Dedifferentiated amniotic fluid mesenchymal stem cell (primary cell): ENCODE results near the gene VWA5B1.

Source experiments
- DNase-seq: peaks from one replicate; pipeline ENCODE4 v3.0.0-alpha.2; 2016; ENCODE audit errors: extremely low spot score

VWA5B1 gene

DNA sequence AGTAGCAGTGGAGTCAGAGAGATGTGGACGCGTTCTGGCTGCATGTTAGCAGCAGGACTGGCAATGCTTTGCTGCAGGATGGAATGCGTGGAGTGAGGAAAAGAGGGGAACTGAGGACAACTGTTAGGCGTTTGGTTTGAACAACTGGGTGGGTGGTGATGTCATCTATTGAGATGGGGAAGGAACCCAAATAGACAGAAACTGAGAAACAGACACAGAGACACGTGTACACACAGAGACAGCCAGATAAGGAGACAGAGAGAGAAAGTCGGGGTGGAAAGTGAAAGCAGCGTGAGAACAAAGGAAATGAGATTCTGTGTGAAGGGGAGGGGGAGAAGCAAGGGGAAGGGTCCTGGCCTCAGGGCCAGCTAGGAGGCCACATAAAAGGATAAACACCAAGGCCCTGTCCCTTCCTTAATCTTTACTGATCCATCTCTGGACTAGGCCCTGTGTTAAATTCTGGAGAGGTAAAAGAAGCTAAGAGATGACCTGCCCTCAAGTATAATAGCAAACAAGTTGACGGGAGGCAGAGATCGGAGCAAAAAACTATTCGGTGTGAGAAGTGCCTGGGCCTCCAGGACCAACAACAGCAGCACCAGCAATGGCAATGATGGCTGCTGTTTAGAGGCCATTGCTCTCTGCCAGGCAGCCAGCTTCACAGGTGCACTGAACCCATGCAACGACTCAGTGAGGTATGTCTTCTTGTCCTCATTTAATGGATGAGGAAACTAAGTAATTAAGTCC lies 31.6 kb downstream of the VWA5B1 start:
- no peak for DNase-seq

DNA sequence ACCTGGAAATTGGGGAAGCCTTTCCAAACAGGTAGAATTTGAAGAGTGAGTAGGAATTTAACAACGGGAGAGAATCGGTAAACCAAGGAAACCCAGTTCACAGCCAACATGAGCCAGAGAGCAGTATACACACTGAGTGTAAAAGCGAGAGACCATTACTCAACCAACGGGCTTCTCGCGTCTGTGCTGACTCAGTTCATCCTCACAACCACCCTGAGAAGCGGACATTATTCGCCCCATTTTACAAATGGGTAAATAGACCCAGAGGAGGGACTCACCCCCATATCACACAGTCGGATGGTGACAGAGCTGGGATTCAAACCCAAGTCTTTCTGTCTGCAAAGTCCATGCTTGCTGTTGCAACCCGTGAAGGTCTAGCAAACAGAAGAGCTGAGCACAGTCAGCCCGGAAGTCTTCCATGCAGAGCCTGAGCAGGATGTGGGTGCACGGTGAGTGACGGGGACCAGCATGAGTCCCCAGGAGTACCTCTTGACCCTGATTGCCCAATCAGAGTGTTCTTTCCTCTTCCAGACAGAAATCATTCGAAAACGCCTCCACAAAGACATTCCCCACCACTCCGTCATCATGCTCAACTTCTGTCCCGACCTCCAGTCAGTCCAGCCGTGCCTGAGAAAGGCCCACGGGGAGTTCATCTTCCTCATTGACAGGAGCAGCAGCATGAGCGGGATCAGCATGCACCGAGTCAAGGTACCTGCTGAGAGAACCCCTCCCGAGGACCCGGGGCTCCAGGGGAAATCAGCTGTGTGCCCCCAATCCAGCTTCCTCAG lies 32.3 kb downstream of the VWA5B1 start:
- no peak for DNase-seq

DNA sequence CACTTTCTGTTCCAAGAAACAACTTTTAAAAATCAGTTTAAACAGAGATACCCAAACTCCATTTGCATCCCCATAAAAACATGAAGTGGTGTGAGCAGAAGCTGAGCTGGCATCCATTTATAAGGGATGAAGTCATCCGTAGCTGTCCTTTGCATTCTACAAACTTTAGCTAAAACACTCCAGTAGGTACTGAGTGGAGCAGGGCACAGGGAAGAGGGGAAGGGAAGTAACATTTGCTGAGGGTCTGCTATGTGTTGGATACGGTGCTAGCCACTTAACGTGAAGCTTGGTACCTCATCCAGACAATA lies 32.9 kb downstream of the VWA5B1 start:
- DNase-seq = no peak

- no peak for DNase-seq
Observed at GRCh38 chr1:20324704-20325406, 34.2 kb downstream of the VWA5B1 start.

DNA sequence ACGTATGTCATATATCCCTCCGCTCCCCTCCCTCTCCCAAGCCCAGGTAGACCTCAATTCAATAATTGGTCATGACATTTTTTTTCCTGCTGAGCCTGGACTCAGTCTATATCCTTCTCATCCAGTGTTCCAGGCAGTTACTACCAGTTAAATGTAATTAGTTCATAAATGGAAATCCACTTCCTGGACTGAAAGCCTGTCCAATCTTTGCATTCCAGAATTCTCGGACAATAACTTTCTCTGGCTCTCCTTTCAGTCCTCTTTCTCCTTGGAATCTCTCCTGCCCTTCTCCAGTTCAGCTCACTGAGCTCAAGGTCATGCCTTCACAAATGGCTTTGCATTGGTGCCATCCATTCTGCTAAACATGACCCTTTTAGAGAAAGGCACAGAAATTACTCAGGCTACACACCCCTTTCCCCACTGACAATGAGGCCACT lies 34.8 kb downstream of the VWA5B1 start:
- no peak for DNase-seq

- no peak for DNase-seq
Observed at GRCh38 chr1:20325844-20326420, 35.3 kb downstream of the VWA5B1 start.

- no peak for DNase-seq
Observed at GRCh38 chr1:20327467-20327866, 36.8 kb downstream of the VWA5B1 start.

DNA sequence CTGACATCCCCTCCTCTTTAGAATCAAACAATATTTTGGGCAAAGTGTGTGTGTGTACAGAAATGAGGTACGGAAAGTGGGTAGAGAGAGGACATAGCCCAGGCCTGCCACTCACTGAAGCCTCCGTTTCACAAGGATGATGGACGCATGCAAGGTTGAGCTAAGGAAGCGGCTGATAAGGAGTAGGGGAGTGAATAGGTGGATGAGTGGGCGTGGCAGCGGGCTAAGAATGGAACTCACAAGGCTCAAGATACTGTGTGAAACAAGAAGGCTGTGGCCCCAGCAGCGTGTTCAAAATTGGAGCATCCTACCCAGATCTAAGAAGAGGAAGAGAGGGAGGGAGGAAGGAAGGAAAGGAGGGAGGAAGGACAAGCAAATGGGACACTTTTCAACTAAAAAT lies 37.5 kb downstream of the VWA5B1 start:
- DNase-seq = no peak

DNA sequence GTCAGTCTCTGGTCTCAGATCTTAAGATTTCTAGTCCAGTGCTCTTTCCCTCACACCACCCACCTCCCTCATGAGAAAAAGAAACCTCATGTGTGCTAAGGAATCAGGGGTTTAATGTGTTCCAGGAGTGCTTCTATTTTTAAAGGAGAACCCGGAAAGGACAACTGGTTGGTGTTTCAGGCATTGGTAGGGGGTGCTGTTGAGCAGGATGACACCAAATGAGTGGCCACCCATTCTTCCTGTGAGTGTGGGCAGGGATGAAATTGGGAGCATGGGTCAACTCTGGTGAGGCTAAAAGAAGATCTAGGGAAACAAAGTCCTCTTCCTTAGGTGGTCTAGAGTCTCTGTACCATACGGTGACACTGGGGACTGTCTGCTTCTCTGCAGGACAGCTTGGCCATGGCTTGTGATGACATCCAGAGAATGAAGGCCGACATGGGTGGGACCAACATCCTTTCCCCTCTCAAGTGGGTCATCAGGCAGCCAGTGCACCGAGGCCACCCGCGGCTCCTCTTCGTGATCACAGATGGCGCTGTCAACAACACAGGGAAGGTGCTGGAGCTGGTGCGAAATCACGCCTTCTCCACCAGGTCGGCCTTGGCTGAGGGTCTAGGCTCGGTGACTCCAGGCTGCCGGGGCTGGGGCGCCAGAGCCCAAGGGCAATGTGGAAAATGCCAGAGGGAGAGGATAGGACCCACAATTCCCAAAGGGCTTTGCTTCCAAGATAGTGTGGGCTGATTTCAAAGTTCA lies 39.3 kb downstream of the VWA5B1 start:
- DNase-seq = no peak

- no peak for DNase-seq
Observed at GRCh38 chr1:20334103-20334502, 43.4 kb downstream of the VWA5B1 start.

DNA sequence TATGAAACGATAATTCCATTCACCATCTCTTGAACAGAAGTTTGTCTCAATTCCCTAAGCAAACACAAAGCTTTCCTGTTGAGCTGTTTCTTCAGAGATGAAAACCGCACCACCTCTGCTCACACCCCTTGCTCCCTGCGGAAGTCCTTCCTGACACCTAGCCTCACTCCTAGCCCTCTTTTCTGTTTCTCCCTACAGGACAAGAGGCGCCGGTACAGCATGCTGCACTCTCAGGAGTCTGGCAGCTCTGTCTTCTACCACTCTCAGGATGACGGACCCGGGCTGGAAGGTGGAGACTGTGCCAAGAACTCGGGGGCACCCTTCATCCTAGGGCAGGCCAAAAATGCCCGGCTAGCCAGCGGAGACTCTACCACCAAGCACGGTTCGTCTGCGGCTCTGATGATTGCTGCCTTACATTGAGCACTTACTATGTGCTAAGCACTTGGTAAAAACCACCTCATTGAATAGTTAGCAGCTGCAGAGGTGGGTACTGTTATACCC lies 45.5 kb downstream of the VWA5B1 start:
- no peak for DNase-seq

GRCh38 chr1:20337581-20337980 lies 46.9 kb downstream of the VWA5B1 start:
- no peak for DNase-seq

DNA sequence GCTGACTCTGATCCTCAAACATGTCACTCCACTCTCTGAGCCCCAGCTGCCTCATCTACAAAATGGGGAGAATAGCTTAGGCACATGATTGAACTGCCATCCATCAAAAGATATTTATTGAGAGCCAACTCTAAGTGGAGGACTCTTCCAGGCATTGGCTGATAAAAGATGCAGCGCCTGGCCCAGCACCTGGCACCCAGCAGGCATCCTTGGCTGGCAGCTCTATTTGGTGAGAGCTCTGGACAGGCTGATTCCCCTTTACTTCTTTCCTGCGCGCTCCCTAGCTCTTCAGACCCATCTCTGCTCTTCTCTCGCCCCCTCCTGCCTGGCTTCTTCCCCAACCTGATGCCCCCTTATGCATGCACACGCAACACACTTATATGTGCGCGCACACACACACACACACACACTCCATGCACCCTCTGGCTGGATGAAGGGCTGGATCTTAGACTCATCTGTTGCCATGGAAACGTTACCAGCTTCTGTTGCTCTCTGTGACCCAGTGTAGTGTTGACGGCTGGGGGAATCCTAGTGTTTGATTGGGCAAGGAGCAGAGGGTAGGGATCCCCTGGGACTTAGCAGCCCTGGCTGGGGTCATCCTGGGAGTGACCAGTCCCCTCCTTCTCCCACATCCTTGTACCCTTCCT lies 49.3 kb downstream of the VWA5B1 start:
- no peak for DNase-seq

- no peak for DNase-seq
Observed at GRCh38 chr1:20342294-20343148, 51.8 kb downstream of the VWA5B1 start.

GRCh38 chr1:20343149-20343937 lies 52.7 kb downstream of the VWA5B1 start:
- DNase-seq = no peak

GRCh38 chr1:20343938-20344302 lies 53.2 kb downstream of the VWA5B1 start:
- no peak for DNase-seq

DNA sequence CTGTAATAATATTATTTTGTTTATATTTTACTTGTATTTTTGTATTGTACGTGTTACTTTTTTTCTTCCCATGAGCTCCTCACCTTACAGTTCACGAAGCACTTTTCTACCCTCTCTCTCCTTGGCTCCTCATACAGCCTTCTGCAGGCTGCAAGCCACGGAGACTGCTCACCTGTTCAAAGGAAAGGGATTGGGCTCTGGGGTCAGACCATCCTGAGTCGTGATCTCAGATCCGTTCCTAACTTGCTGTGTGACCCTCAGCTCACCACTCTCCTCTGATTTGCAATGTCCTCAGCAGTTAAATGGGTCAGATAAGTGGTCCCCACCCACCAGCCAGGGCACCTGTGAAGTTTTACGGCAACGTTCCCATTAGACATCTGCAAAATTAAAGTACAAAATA lies 54.1 kb downstream of the VWA5B1 start:
- DNase-seq = no peak

DNA sequence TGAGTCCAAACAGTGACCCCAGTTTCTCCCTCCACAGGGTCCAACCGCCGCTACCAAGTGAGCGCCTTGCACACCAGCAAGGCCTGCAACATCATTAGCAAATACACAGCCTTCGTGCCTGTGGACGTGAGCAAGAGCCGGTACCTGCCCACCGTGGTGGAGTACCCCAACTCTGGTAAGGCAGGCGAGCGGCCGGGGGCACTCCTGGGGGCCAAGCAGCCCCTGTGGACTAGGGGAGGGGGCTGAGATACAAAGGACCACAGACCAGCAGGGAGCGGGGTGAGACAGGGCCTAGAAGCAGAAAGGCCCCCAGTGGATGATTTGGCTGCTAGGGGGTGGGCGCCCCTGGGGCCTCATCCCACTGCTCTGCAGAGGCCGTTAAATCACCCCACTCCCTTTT lies 54.7 kb downstream of the VWA5B1 start:
- no peak for DNase-seq

- no peak for DNase-seq
Observed at GRCh38 chr1:20346433-20346832, 55.8 kb downstream of the VWA5B1 start.
